Astrocyte (in vitro differentiated cells and primary cell): ENCODE data around the gene STK40. TPM values are rescaled to one million over a fixed set of nuclear protein-coding genes. Genes with fewer than 3 reads are reported as not detected.

Experiments used
- DNase-seq: peaks from one replicate; pipeline ENCODE4 v3.0.0-alpha.2; 2010; ENCODE audit warnings: low read depth
- FAIRE-seq: peaks from 2 replicates; lab custom pipeline; 2011; peaks lifted over from hg19 to GRCh38; lab: Jason Lieb, UNC
- H2AFZ ChIP-seq: 2 replicates; pipeline ENCODE4 v1.6.0; 2012; ENCODE audit warnings: low read depth, low read length, inconsistent platforms
- H3K27ac ChIP-seq: 2 replicates; pipeline ENCODE4 v1.5.1; 2011; ENCODE audit warnings: low read depth, low read length, inconsistent platforms
- H3K27me3 ChIP-seq: 2 replicates; pipeline ENCODE4 v1.6.0; 2011; ENCODE audit warnings: low read length, inconsistent platforms; ENCODE audit not compliant: insufficient read depth
- H3K36me3 ChIP-seq: 2 replicates; pipeline ENCODE4 v1.5.1; 2011; ENCODE audit warnings: low read length, inconsistent platforms; ENCODE audit not compliant: insufficient read depth
- H3K4me1 ChIP-seq: 2 replicates; pipeline ENCODE4 v1.5.1; 2011; ENCODE audit warnings: low read length, inconsistent platforms; ENCODE audit not compliant: insufficient read depth
- H3K4me2 ChIP-seq: 2 replicates; pipeline ENCODE4 v1.6.0; 2012; ENCODE audit warnings: low read length, inconsistent platforms
- H3K4me3 ChIP-seq: 2 replicates; pipeline ENCODE4 v1.5.1; 2011; ENCODE audit warnings: low read depth, mild to moderate bottlenecking, low read length, inconsistent platforms; ENCODE audit not compliant: insufficient read depth
- H3K79me2 ChIP-seq: 2 replicates; pipeline ENCODE4 v1.6.0; 2012; ENCODE audit warnings: mild to moderate bottlenecking, low read length, inconsistent platforms; ENCODE audit not compliant: insufficient read depth
- H3K9ac ChIP-seq: 2 replicates; pipeline ENCODE4 v1.6.0; 2012; ENCODE audit warnings: mild to moderate bottlenecking, low read length, inconsistent platforms
- H3K9me3 ChIP-seq: 2 replicates; pipeline ENCODE4 v1.5.1; 2012; ENCODE audit warnings: low read depth, mild to moderate bottlenecking, low read length, inconsistent platforms; ENCODE audit not compliant: insufficient read depth
- H4K20me1 ChIP-seq: 2 replicates; pipeline ENCODE4 v1.6.0; 2012; ENCODE audit warnings: low read length, inconsistent platforms; ENCODE audit not compliant: insufficient read depth
- H3K27ac Mint-ChIP-seq: one replicate; pipeline ENCODE4 v1.8.0; 2021; ENCODE audit warnings: mild to moderate bottlenecking, mixed read lengths; ENCODE audit not compliant: unreplicated experiment
- H3K27me3 Mint-ChIP-seq: one replicate; pipeline ENCODE4 v1.8.0; 2021; ENCODE audit warnings: low read depth, mixed read lengths; ENCODE audit not compliant: unreplicated experiment
- H3K36me3 Mint-ChIP-seq: one replicate; pipeline ENCODE4 v1.8.0; 2021; ENCODE audit warnings: low read depth, mixed read lengths; ENCODE audit not compliant: unreplicated experiment
- H3K4me1 Mint-ChIP-seq: one replicate; pipeline ENCODE4 v1.8.0; 2021; ENCODE audit warnings: low read depth, mixed read lengths; ENCODE audit not compliant: unreplicated experiment
- H3K4me3 Mint-ChIP-seq: one replicate; pipeline ENCODE4 v1.8.0; 2021; ENCODE audit warnings: mild to moderate bottlenecking, moderate library complexity, mixed read lengths; ENCODE audit not compliant: unreplicated experiment
- H3K9me3 Mint-ChIP-seq: one replicate; pipeline ENCODE4 v1.8.0; 2021; ENCODE audit warnings: mild to moderate bottlenecking, mixed read lengths; ENCODE audit not compliant: unreplicated experiment
- EZH2 ChIP-seq: IDR thresholded peaks from 2 replicates; pipeline ENCODE4 v1.6.1; 2012; ENCODE audit warnings: mild to moderate bottlenecking, low read length, inconsistent platforms; ENCODE audit not compliant: insufficient read depth
- total RNA-seq: library from RNA; stranded (reverse); gene quantifications from 2 replicates; pipeline ENCODE4 v1.2.1, GENCODE V29; 2021
- TF ChIP-seq, protein P1 (sequence below): IDR thresholded peaks from 2 replicates; pipeline ENCODE4 v1.5.1; 2011; ENCODE audit warnings: low read depth, mild to moderate bottlenecking, inconsistent platforms, low read length, moderate library complexity; ENCODE audit not compliant: insufficient read depth

The STK40 gene
- total RNA-seq, 1 donor from 2014 or later, result 71.1 TPM

DNA sequence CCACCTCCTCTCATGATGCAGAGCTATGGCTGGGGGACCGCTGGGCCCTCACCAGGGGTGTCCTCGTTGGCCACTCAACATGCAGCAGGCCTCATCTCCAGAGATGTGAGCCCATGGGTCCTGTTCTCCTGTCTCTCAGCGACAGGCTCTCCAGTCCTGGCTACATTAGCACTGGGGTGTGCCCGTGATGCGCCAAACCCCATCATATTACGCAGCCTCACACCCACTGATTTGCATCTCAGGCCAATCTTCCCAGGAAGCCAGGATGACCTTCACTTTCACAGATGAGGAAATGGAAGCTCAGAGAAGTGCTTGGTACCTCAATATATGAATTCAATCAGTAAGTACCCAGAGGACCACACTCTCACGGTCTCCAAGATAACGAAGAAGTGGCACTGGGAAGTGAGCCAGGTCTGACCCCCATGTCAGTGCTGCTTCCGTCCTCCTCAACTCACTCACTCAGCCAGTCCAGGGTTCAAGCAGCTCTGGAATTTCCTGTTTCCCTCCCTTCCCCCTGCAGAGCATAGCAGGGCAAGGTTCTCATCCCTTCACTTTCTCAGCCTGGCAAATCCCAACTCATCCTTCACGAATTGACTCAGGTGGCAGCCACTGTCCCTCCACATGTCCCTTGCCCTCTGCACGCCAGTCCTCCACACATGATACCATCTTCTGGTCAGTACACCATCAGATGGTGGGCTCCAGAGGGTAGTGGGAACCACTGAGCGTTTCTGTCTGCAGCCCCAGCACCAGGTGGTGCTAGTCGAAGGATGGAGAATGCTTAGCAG is 33.4 kb downstream of the STK40 start:
- no peaks in the 10 kb centered on the region for H3K27me3 Mint-ChIP-seq
- Histone ChIP-seq H3K4me2 (peak overlapping the region; percentile 83), H3K27ac (peak overlapping the region; percentile 98), H4K20me1 (no peaks in the 10 kb centered on the region), H3K36me3 (peaks cover 29% of the 10 kb centered on the region), H3K4me3 (peak overlapping the region; percentile 20), H3K9ac (peak overlapping the region; percentile 84), H3K9me3 (no peaks in the 10 kb centered on the region), H3K79me2 (peaks cover 7% of the 10 kb centered on the region), H3K27me3 (no peaks in the 10 kb centered on the region), H2AFZ (no peak overlapping the region), H3K4me1 (peaks cover 47% of the 10 kb centered on the region)
- DNase-seq (peak; percentile 16), FAIRE-seq (peak; percentile 75)
- H3K4me3 Mint-ChIP-seq, result peak overlapping the region; percentile 62
- H3K4me1 Mint-ChIP-seq, result peaks cover 56% of the 10 kb centered on the region
- H3K27ac Mint-ChIP-seq, result peak overlapping the region; percentile 100
- TF ChIP-seq EZH2, result no peak
- TF ChIP-seq, protein P1, sequence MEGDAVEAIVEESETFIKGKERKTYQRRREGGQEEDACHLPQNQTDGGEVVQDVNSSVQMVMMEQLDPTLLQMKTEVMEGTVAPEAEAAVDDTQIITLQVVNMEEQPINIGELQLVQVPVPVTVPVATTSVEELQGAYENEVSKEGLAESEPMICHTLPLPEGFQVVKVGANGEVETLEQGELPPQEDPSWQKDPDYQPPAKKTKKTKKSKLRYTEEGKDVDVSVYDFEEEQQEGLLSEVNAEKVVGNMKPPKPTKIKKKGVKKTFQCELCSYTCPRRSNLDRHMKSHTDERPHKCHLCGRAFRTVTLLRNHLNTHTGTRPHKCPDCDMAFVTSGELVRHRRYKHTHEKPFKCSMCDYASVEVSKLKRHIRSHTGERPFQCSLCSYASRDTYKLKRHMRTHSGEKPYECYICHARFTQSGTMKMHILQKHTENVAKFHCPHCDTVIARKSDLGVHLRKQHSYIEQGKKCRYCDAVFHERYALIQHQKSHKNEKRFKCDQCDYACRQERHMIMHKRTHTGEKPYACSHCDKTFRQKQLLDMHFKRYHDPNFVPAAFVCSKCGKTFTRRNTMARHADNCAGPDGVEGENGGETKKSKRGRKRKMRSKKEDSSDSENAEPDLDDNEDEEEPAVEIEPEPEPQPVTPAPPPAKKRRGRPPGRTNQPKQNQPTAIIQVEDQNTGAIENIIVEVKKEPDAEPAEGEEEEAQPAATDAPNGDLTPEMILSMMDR, result no peak
- no peaks in the 10 kb centered on the region for H3K9me3 Mint-ChIP-seq
- H3K36me3 Mint-ChIP-seq, result peaks cover 43% of the 10 kb centered on the region

DNA sequence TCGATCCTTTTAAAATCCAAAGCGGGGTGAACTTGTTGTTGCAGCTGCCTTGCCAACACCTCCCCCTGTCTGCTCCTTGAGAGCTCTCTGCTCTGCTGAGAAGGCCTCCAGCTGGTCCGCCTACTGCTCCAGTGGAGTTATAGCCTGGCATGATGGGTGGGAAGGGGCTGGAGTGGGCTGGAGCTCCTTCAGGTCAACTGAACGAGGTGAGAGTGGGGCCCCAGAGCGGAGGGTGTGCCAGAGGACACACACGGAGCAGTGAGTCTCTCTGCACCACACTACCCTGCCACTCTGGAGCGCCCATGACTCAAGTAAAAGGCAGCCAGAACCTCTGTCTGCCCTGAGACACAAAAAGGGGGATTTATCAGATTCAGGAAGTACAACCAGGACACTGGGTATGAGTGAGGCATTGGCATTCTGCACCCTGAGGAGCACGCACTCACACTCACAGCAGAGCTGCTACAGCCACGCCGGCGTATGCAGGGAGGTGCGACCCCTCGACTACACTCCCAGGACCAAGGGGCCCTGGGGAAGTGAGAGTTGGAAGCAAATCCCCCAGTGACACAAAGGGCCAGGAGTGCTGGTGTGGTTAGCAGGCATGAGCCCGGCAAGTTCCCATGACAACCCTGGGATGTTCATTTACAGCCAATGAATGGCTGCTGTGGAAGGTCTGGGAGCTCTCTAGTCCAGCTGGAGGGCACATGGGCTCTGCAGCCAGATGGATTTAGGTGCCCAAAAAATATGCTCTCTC is 34.3 kb downstream of the STK40 start:
- H3K4me2 ChIP-seq, result peak overlapping the region; percentile 83
- H2AFZ ChIP-seq, result no peak overlapping the region
- H3K4me1 ChIP-seq, result peaks cover 47% of the 10 kb centered on the region
- no peaks in the 10 kb centered on the region for H3K9me3 ChIP-seq
- H3K27me3 ChIP-seq, result no peaks in the 10 kb centered on the region
- H3K36me3 Mint-ChIP-seq, result peaks cover 41% of the 10 kb centered on the region
- no peaks in the 10 kb centered on the region for H3K27me3 Mint-ChIP-seq
- DNase-seq, result peak; percentile 88
- peak overlapping the region; percentile 100 for H3K27ac Mint-ChIP-seq
- FAIRE-seq, result no peak
- no peak for TF ChIP-seq EZH2
- TF ChIP-seq, protein P1, result no peak
- no peaks in the 10 kb centered on the region for H4K20me1 ChIP-seq
- peak overlapping the region; percentile 40 for H3K4me3 ChIP-seq
- peaks cover 54% of the 10 kb centered on the region for H3K4me1 Mint-ChIP-seq
- H3K36me3 ChIP-seq, result peaks cover 23% of the 10 kb centered on the region
- H3K9me3 Mint-ChIP-seq, result no peaks in the 10 kb centered on the region
- H3K4me3 Mint-ChIP-seq, result peak overlapping the region; percentile 41
- H3K9ac ChIP-seq, result peak overlapping the region; percentile 84
- H3K79me2 ChIP-seq, result no peaks in the 10 kb centered on the region
- H3K27ac ChIP-seq, result peak overlapping the region; percentile 98
